WTC11 (cell line): ENCODE data around the gene TMEM143. TPM values are rescaled to one million over a fixed set of nuclear protein-coding genes. Genes with fewer than 3 reads are reported as not detected.

Experiments used
- ATAC-seq: fragments of 200-7000 bp; cut with Tn5 transposase; 2 replicates; pipeline ENCODE4 v1.10.0; 2021; ENCODE audit warnings: mild to moderate bottlenecking, moderate library complexity
- CTCF ChIA-PET: fragments of 300-600 bp; sonication (Branson Sonifier 250); formaldehyde crosslinking; loops from one replicate; lab custom pipeline; 2021; ENCODE audit warnings: antibody characterized with exemption; lab: Charles Lee
- POLR2A ChIA-PET: fragments of 350-600 bp; sonication (Branson Sonifier 250); formaldehyde crosslinking; loops from one replicate; lab custom pipeline; 2021; ENCODE audit warnings: antibody characterized with exemption; lab: Charles Lee
- DNase-seq: peaks from one replicate; pipeline ENCODE4 v3.0.0; 2021; ENCODE audit warnings: low spot score
- H3K27ac Mint-ChIP-seq: 2 replicates; pipeline ENCODE4 v1.8.0; 2021; ENCODE audit warnings: mixed read lengths
- H3K27me3 Mint-ChIP-seq: 2 replicates; pipeline ENCODE4 v1.8.0; 2021; ENCODE audit warnings: low read depth, mild to moderate bottlenecking, moderate library complexity, mixed read lengths
- H3K36me3 Mint-ChIP-seq: 2 replicates; pipeline ENCODE4 v1.8.0; 2021; ENCODE audit warnings: mixed read lengths
- H3K4me1 Mint-ChIP-seq: 2 replicates; pipeline ENCODE4 v1.8.0; 2022; ENCODE audit warnings: mixed read lengths
- H3K4me3 Mint-ChIP-seq: 2 replicates; pipeline ENCODE4 v1.8.0; 2021; ENCODE audit warnings: mild to moderate bottlenecking, moderate library complexity, mixed read lengths
- H3K9me3 Mint-ChIP-seq: 2 replicates; pipeline ENCODE4 v1.8.0; 2021; ENCODE audit warnings: mixed read lengths
- CBFB ChIP-seq: sonication (generic); formaldehyde crosslinking; IDR thresholded peaks from 2 replicates; pipeline ENCODE4 v1.8.1; 2022; ENCODE audit warnings: mild to moderate bottlenecking, low read depth, missing genetic modification reagents
- ELF4 ChIP-seq: sonication (generic); formaldehyde crosslinking; IDR thresholded peaks from 2 replicates; pipeline ENCODE4 v1.8.1; 2022; ENCODE audit warnings: low read depth, mild to moderate bottlenecking, moderate library complexity, missing genetic modification reagents
- GRHL2 ChIP-seq: fragments of 250-450 bp; sonication (Bioruptor Pico); IDR thresholded peaks from 2 replicates; pipeline ENCODE4 v1.8.0; 2022; ENCODE audit warnings: mild to moderate bottlenecking, moderate library complexity; ENCODE audit not compliant: insufficient replicate concordance, severe bottlenecking
- NFE2L1 ChIP-seq: sonication (generic); formaldehyde crosslinking; IDR thresholded peaks from 2 replicates; pipeline ENCODE4 v1.8.1; 2023; ENCODE audit warnings: missing genetic modification reagents
- NFYB ChIP-seq: sonication (generic); formaldehyde crosslinking; conservative IDR thresholded peaks from 2 replicates; pipeline ENCODE4 v1.8.0; 2022; ENCODE audit warnings: low read depth, missing genetic modification reagents
- ZNF138 ChIP-seq: sonication (generic); formaldehyde crosslinking; conservative IDR thresholded peaks from 2 replicates; pipeline ENCODE4 v1.8.1; 2022; ENCODE audit warnings: mild to moderate bottlenecking, moderate library complexity, missing genetic modification reagents
- ZNF232 ChIP-seq: sonication (generic); formaldehyde crosslinking; IDR thresholded peaks from 2 replicates; pipeline ENCODE4 v1.8.0; 2022; ENCODE audit warnings: mild to moderate bottlenecking, missing genetic modification reagents
- ZNF263 ChIP-seq: sonication (generic); formaldehyde crosslinking; IDR thresholded peaks from 2 replicates; pipeline ENCODE4 v1.8.1; 2022; ENCODE audit warnings: low read depth, mild to moderate bottlenecking, moderate library complexity, missing genetic modification reagents
- ZNF396 ChIP-seq: fragments of 250-450 bp; sonication (Bioruptor Pico); IDR thresholded peaks from 2 replicates; pipeline ENCODE4 v1.8.0; 2021; ENCODE audit warnings: mild to moderate bottlenecking, moderate library complexity, borderline replicate concordance
- ZNF423 ChIP-seq: fragments of 250-450 bp; sonication (Bioruptor Pico); IDR thresholded peaks from 2 replicates; pipeline ENCODE4 v2.1.2; 2022; ENCODE audit warnings: mild to moderate bottlenecking, moderate library complexity
- total RNA-seq: library from RNA; stranded (reverse); gene quantifications from 3 replicates; pipeline ENCODE4 v1.2.3, GENCODE V29; 2021
- TF ChIP-seq, protein P1 (sequence below): fragments of 250-450 bp; sonication (Bioruptor Pico); conservative IDR thresholded peaks from 2 replicates; pipeline ENCODE4 v1.9.0; 2021; ENCODE audit warnings: mild to moderate bottlenecking
- TF ChIP-seq, protein P2 (sequence below): sonication (generic); formaldehyde crosslinking; IDR thresholded peaks from 2 replicates; pipeline ENCODE4 v1.8.0; 2022; ENCODE audit warnings: mild to moderate bottlenecking, missing genetic modification reagents
- TF ChIP-seq, protein P3 (sequence below): sonication (generic); formaldehyde crosslinking; IDR thresholded peaks from 2 replicates; pipeline ENCODE4 v1.8.1; 2022; ENCODE audit warnings: low read depth, mild to moderate bottlenecking, moderate library complexity, missing genetic modification reagents, borderline replicate concordance
- TF ChIP-seq, protein P4 (sequence below): sonication (generic); formaldehyde crosslinking; IDR thresholded peaks from 2 replicates; pipeline ENCODE4 v1.8.1; 2022; ENCODE audit warnings: mild to moderate bottlenecking, moderate library complexity, missing genetic modification reagents
- TF ChIP-seq, protein P5 (sequence below): sonication (generic); formaldehyde crosslinking; IDR thresholded peaks from 2 replicates; pipeline ENCODE4 v1.8.1; 2023; ENCODE audit warnings: mild to moderate bottlenecking, moderate library complexity, missing genetic modification reagents
- TF ChIP-seq, protein P6 (sequence below): fragments of 250-450 bp; sonication (Bioruptor Pico); IDR thresholded peaks from 2 replicates; pipeline ENCODE4 v1.8.0; 2021; ENCODE audit warnings: mild to moderate bottlenecking

TMEM143 gene
- total RNA-seq, 1 experiment from 2014 or later, result 20.2 TPM

DNA sequence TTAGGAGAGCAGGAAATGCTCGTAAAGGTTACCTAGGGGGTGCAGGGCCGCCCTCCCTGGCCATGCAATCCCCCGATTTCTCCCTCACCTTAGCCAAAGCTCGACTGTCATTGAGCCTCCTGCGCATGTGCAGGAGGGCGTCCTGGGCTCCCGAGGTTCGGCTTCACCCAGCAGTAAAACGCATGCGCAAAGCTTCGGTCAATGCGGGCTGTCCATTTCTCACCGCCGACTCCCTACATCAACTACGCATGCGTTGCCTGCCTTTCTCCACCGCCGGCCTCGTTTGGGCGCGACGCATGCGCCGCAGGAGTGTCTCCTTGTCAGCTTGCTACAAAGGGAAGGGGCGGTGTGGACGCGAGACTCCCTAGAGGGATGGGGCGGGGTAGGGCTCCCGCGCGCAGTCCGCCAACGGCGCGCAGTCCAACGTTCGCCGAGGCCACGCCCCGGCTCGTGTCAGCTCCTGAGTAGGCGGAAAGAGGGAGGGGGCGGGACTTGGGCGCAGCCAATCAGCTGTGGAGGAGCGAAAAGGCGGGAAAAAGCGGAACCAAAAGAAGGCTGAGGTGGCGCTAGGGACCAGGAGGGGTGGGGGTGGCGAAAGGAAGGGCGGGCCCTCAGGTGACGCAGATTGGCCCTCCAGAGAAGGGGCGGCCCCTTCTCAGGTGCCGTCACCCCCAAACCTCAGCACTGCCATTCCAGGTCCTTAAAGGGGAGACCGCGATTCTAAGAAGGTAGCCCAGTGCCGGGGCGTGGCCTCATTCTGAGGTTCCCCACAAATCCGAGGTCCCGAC, at the start of gene TMEM143, which contains the start of gene SYNGR4 (continued):
- TF ChIP-seq, protein P1, sequence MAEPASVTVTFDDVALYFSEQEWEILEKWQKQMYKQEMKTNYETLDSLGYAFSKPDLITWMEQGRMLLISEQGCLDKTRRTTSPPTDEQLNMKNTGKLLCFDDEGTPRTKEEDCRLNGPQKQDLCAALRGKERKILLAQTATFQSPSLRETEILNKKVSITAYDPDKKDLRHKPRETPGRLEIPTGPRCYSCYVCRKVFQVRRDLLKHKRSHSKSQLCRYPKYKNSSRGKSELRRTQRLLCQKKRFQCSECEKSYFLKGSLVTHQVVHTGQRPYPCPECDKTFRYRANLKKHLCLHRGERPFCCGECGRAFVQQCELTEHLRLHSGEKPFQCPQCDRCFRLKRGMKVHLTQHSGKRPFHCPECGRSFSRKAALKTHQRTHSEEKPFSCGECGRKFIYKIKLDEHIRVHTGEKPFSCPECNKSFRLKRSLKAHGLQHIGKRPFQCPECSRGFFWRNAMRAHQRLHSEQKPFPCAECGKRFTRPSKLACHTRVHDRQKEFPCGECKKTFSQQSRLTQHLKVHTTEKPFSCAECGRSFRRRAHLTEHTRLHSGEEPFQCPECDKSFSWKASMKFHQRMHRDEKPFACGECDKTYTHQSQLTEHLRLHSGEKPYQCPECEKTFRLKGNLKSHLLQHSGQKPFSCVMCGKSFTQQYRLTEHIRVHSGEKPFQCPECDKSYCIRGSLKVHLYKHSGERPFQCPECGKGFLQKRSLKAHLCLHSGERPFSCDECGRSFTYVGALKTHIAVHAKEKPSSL (CRISPR knock-in tag), result no peak
- TF ChIP-seq NFYB (CRISPR knock-in tag) (peak; percentile 80), ZNF396 (no peak), ZNF138 (CRISPR knock-in tag) (no peak), ZNF423 (CRISPR knock-in tag) (no peak), ZNF232 (CRISPR knock-in tag) (peak; percentile 53; the same call in 1 of the 2 replicates), ELF4 (CRISPR knock-in tag) (no peak), NFE2L1 (CRISPR knock-in tag) (peak; percentile 87; the same call in 1 of the 2 replicates)
- TF ChIP-seq, protein P2, sequence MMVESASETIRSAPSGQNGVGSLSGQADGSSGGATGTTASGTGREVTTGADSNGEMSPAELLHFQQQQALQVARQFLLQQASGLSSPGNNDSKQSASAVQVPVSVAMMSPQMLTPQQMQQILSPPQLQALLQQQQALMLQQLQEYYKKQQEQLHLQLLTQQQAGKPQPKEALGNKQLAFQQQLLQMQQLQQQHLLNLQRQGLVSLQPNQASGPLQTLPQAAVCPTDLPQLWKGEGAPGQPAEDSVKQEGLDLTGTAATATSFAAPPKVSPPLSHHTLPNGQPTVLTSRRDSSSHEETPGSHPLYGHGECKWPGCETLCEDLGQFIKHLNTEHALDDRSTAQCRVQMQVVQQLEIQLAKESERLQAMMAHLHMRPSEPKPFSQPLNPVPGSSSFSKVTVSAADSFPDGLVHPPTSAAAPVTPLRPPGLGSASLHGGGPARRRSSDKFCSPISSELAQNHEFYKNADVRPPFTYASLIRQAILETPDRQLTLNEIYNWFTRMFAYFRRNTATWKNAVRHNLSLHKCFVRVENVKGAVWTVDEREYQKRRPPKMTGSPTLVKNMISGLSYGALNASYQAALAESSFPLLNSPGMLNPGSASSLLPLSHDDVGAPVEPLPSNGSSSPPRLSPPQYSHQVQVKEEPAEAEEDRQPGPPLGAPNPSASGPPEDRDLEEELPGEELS (CRISPR knock-in tag), result no peak
- TF ChIP-seq, protein P3, sequence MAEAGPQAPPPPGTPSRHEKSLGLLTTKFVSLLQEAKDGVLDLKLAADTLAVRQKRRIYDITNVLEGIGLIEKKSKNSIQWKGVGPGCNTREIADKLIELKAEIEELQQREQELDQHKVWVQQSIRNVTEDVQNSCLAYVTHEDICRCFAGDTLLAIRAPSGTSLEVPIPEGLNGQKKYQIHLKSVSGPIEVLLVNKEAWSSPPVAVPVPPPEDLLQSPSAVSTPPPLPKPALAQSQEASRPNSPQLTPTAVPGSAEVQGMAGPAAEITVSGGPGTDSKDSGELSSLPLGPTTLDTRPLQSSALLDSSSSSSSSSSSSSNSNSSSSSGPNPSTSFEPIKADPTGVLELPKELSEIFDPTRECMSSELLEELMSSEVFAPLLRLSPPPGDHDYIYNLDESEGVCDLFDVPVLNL (CRISPR knock-in tag), result peak; percentile 83; the same call in 1 of the 2 replicates

DNA sequence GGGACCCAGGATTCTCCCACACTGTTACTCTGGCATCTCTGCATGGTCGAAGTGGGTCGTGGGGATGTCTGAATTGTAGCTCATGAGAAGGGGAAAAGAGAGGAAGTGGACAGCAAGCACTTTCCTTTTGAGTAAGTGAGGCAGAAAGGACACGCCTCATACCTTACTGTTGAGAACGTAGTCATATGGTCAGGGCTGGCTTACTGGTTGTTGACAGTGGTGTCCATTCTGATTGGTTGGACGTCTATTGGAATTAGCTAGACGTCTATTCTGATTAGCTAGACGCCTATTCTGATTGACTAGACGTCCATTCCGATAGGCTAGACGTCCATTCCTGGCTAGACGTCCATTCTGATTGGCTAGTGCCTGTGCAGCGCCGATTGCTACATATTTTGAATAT, 42.1 kb upstream of the TMEM143 start:
- ChIA-PET CTCF (interaction anchor here (1.5 to 2.9 kb wide), 3 partner anchors 10 to 203 kb away, joined by 4 to 11 read pairs (median 5); partner anchors contain the start of gene KDELR1), POLR2A (interaction anchor here (0.6 to 1.4 kb wide), 2 partner anchors 10 to 44 kb away, joined by 3 read pairs; no protein-coding TSS in a partner anchor)
- ATAC-seq, result no peak
- Mint-ChIP-seq H3K4me1 (peaks cover 42% of the 10 kb centered on the region), H3K36me3 (peaks cover 25% of the 10 kb centered on the region), H3K27me3 (no peaks in the 10 kb centered on the region; the same call in 1 of the 2 replicates), H3K27ac (no peak overlapping the region), H3K9me3 (peaks cover 8% of the 10 kb centered on the region), H3K4me3 (no peak overlapping the region)
- DNase-seq, result no peak
- TF ChIP-seq ZNF263 (CRISPR knock-in tag), result no peak
- TF ChIP-seq, protein P4, sequence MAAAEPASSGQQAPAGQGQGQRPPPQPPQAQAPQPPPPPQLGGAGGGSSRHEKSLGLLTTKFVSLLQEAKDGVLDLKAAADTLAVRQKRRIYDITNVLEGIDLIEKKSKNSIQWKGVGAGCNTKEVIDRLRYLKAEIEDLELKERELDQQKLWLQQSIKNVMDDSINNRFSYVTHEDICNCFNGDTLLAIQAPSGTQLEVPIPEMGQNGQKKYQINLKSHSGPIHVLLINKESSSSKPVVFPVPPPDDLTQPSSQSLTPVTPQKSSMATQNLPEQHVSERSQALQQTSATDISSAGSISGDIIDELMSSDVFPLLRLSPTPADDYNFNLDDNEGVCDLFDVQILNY, result no peak
- TF ChIP-seq CBFB (CRISPR knock-in tag), result no peak
- TF ChIP-seq, protein P5, sequence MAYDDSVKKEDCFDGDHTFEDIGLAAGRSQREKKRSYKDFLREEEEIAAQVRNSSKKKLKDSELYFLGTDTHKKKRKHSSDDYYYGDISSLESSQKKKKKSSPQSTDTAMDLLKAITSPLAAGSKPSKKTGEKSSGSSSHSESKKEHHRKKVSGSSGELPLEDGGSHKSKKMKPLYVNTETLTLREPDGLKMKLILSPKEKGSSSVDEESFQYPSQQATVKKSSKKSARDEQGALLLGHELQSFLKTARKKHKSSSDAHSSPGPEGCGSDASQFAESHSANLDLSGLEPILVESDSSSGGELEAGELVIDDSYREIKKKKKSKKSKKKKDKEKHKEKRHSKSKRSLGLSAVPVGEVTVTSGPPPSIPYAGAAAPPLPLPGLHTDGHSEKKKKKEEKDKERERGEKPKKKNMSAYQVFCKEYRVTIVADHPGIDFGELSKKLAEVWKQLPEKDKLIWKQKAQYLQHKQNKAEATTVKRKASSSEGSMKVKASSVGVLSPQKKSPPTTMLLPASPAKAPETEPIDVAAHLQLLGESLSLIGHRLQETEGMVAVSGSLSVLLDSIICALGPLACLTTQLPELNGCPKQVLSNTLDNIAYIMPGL (CRISPR knock-in tag), result no peak
- TF ChIP-seq, protein P6, sequence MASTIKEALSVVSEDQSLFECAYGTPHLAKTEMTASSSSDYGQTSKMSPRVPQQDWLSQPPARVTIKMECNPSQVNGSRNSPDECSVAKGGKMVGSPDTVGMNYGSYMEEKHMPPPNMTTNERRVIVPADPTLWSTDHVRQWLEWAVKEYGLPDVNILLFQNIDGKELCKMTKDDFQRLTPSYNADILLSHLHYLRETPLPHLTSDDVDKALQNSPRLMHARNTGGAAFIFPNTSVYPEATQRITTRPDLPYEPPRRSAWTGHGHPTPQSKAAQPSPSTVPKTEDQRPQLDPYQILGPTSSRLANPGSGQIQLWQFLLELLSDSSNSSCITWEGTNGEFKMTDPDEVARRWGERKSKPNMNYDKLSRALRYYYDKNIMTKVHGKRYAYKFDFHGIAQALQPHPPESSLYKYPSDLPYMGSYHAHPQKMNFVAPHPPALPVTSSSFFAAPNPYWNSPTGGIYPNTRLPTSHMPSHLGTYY, result no peak
- no peak for TF ChIP-seq GRHL2
